DND-41 (cell line): Measurements from ENCODE around the gene TK2.

ENCODE experiments used
- ATAC-seq: fragments of 200-7000 bp; cut with Tn5 transposase; 3 replicates; pipeline ENCODE4 v1.9.1; 2021; ENCODE audit warnings: low read depth; ENCODE audit not compliant: insufficient read depth
- DNase-seq: peaks from one replicate; pipeline ENCODE4 v3.0.0-alpha.2; 2020
- H2AFZ ChIP-seq: 2 replicates; pipeline ENCODE4 v1.6.0; 2012; ENCODE audit warnings: low read depth, low read length
- H3K27ac ChIP-seq: 2 replicates; pipeline ENCODE4 v1.5.1; 2012; ENCODE audit warnings: low read length, inconsistent platforms
- H3K27me3 ChIP-seq: fragments of 200-600 bp; sonication (generic); 2 replicates; pipeline ENCODE4 v1.6.0; 2012; ENCODE audit warnings: low read length, mild to moderate bottlenecking, inconsistent platforms; ENCODE audit not compliant: insufficient read depth, poor library complexity
- H3K36me3 ChIP-seq: 2 replicates; pipeline ENCODE4 v1.5.1; 2012; ENCODE audit warnings: low read length, inconsistent platforms; ENCODE audit not compliant: insufficient read depth
- H3K4me1 ChIP-seq: 2 replicates; pipeline ENCODE4 v1.5.1; 2012; ENCODE audit warnings: mild to moderate bottlenecking, low read length; ENCODE audit not compliant: insufficient read depth
- H3K4me2 ChIP-seq: 2 replicates; pipeline ENCODE4 v1.6.0; 2012; ENCODE audit warnings: mild to moderate bottlenecking, moderate library complexity, low read length, inconsistent platforms; ENCODE audit not compliant: insufficient read depth
- H3K4me3 ChIP-seq, 2 experiments: fragments of 200-600 bp in 1 of 2; shearing (Covaris generic) in 1 of 2; 2 replicates each; pipeline ENCODE4 v1.5.1; 2012 to 2016; ENCODE audit warnings: inconsistent platforms in 2 of 2, low read length in 2 of 2, mild to moderate bottlenecking in 2 of 2, low read depth in 1 of 2, moderate library complexity in 1 of 2
- H3K79me2 ChIP-seq: 2 replicates; pipeline ENCODE4 v1.6.0; 2012; ENCODE audit warnings: low read length, inconsistent platforms; ENCODE audit not compliant: insufficient read depth
- H3K9ac ChIP-seq: 2 replicates; pipeline ENCODE4 v1.6.0; 2012; ENCODE audit warnings: low read depth, mild to moderate bottlenecking, inconsistent platforms, low read length, moderate library complexity
- H3K9me3 ChIP-seq: 2 replicates; pipeline ENCODE4 v1.5.1; 2012; ENCODE audit warnings: low read length, moderate library complexity, mild to moderate bottlenecking, inconsistent platforms; ENCODE audit not compliant: insufficient read depth, severe bottlenecking
- H4K20me1 ChIP-seq: 2 replicates; pipeline ENCODE4 v1.6.0; 2012; ENCODE audit warnings: low read length; ENCODE audit not compliant: insufficient read depth
- EZH2 ChIP-seq: IDR thresholded peaks from 3 replicates; pipeline ENCODE4 v1.6.1; 2012; ENCODE audit warnings: borderline replicate concordance, low read depth, mild to moderate bottlenecking, moderate library complexity, low read length, inconsistent platforms; ENCODE audit not compliant: severe bottlenecking
- TF ChIP-seq, protein P1 (sequence below): IDR thresholded peaks from 2 replicates; pipeline ENCODE4 v1.5.1; 2012; ENCODE audit warnings: borderline replicate concordance, low read length, moderate library complexity, mild to moderate bottlenecking; ENCODE audit not compliant: poor library complexity, severe bottlenecking; ENCODE audit errors: extremely low read depth

TK2 gene

DNA sequence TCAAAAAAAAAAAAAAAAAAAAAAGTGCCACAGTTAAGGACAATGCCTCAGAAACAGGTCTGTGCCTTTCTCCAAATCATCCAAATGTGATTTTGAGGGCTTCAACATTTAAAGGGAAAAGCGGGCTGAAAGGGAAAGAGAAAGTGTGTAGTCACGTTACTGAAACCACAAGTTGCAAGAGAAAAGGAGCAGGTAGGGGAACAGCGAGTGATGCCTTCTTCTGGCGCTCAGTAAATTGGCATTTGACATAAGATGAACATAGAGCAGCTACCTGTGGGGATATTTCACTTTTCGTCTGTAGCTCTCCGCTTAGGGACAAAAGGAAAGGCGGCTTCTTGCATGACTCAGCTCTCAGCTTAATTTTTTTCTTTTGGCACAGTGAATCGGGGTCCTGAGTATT, 40.4 kb upstream of the TK2 start:
- Histone ChIP-seq H3K27me3 (no peaks in the 10 kb centered on the region), H3K9me3 (no peaks in the 10 kb centered on the region), H2AFZ (peak overlapping the region; percentile 21), H3K36me3 (no peaks in the 10 kb centered on the region), H3K9ac (peak overlapping the region; percentile 39), H3K4me2 (peak overlapping the region; percentile 57), H3K4me1 (peaks cover 19% of the 10 kb centered on the region), H3K79me2 (no peaks in the 10 kb centered on the region), H3K27ac (no peak overlapping the region), H4K20me1 (no peaks in the 10 kb centered on the region), H3K4me3 (peak overlapping the region in 1 of 2 experiments; percentile 44; a peak in 2 of 4 replicates)
- DNase-seq (peak; percentile 54), ATAC-seq (peak; percentile 81)
- TF ChIP-seq, protein P1, sequence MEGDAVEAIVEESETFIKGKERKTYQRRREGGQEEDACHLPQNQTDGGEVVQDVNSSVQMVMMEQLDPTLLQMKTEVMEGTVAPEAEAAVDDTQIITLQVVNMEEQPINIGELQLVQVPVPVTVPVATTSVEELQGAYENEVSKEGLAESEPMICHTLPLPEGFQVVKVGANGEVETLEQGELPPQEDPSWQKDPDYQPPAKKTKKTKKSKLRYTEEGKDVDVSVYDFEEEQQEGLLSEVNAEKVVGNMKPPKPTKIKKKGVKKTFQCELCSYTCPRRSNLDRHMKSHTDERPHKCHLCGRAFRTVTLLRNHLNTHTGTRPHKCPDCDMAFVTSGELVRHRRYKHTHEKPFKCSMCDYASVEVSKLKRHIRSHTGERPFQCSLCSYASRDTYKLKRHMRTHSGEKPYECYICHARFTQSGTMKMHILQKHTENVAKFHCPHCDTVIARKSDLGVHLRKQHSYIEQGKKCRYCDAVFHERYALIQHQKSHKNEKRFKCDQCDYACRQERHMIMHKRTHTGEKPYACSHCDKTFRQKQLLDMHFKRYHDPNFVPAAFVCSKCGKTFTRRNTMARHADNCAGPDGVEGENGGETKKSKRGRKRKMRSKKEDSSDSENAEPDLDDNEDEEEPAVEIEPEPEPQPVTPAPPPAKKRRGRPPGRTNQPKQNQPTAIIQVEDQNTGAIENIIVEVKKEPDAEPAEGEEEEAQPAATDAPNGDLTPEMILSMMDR: no peak
- no peak for TF ChIP-seq EZH2

DNA sequence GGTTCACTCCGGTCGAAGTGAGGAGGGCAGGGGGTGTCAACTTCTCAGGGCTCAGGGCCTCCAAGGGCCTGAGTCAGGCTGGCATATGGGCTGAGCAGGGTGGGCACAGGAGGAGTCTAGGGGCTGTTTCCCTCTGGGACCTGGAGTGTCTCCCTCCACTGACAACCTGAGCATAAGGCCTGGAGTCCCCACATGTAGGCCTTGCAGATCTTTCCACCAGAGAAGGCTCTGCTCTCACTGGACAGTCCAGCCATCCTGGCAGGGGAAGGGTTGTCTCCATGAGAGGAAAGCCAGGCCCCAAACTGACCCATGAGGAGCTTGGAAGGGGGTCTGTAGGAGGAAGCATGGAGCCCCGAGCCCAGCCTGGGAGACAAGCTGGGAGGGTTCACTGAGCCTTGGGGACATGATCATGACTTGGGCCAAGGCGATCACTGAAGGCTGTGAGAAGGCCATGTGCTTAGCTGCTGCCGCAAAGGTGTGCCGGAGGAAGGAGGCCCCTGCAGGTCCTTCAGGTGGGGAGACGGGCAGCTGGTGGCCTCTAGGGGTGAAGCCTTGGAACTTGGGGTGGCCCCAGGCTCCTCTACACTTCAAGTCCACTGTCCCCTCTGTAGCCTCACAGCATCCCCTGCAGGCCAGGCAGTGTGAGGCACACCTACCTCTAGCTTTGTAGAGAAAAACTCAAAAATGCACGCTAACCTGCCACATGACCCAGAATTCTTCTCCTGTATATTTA, 39.2 kb upstream of the TK2 start:
- Histone ChIP-seq H3K27ac (no peak overlapping the region), H3K79me2 (no peaks in the 10 kb centered on the region), H3K9ac (no peak overlapping the region), H3K27me3 (no peaks in the 10 kb centered on the region), H3K36me3 (no peaks in the 10 kb centered on the region), H3K4me2 (no peak overlapping the region), H3K9me3 (no peaks in the 10 kb centered on the region), H2AFZ (no peak overlapping the region), H3K4me3 (no peak overlapping the region), H3K4me1 (peaks cover 19% of the 10 kb centered on the region), H4K20me1 (no peaks in the 10 kb centered on the region)
- no peak for TF ChIP-seq EZH2
- TF ChIP-seq, protein P1: peak; percentile 62
- peak; percentile 46 for DNase-seq
- ATAC-seq: peak; percentile 63

DNA sequence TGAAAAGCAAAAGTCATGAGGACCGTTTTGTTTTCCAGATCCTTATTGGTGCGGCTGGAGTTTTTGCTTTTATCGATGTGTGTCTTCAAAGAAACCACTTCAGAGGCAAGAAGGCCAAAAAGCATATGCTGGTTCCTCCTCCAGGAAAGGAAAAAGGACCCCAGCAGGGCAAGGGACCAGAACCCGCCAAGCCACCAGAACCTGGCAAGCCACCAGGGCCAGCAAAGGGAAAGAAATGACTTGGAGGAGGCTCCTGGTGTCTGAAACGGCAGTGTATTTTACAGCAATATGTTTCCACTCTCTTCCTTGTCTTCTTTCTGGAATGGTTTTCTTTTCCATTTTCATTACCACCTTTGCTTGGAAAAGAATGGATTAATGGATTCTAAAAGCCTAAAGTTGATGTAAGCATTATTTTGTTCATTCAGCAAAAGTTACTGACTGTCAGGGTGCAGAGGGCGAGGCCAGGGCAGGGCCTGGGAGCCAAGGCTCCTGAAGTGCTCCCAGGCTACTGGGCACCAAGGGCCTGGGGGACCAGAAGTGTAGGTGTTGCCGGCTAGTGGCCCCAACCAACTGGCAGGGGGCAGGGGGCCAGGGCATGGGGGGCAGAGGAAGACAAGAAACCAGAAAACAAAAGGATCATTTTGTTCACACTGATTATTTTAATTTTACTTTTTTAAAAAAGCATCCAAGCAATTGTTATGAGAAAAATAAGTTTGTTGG, 38.1 kb upstream of the TK2 start:
- H3K9ac ChIP-seq: no peak overlapping the region
- H3K4me3 ChIP-seq: no peak overlapping the region
- H2AFZ ChIP-seq: no peak overlapping the region
- H3K27ac ChIP-seq: no peak overlapping the region
- DNase-seq (no peak), ATAC-seq (no peak)
- no peaks in the 10 kb centered on the region for H3K27me3 ChIP-seq
- peaks cover 19% of the 10 kb centered on the region for H3K4me1 ChIP-seq
- no peaks in the 10 kb centered on the region for H3K79me2 ChIP-seq
- no peaks in the 10 kb centered on the region for H3K9me3 ChIP-seq
- no peak overlapping the region for H3K4me2 ChIP-seq
- TF ChIP-seq, protein P1: no peak
- no peak for TF ChIP-seq EZH2
- no peaks in the 10 kb centered on the region for H4K20me1 ChIP-seq
- H3K36me3 ChIP-seq: no peaks in the 10 kb centered on the region
